ENCODE results near the gene MYEOV.

Gene MYEOV

GRCh38 chr11:69333149-69333710 is 39.3 kb downstream of the MYEOV start (continued):
- TF ChIP-seq ZNF398 (tag by site-specific recombination; IDR thresholded peaks at IDR 0.05) (no peak), ZNF24 (tag by site-specific recombination; IDR thresholded peaks at IDR 0.05) (no peak), MZF1 (tag by site-specific recombination; IDR thresholded peaks at IDR 0.05; ENCODE audit: borderline replicate concordance) (no peak), ZNF521 (tag by site-specific recombination; IDR thresholded peaks at IDR 0.05) (no peak), HOXA7 (CRISPR knock-in tag; IDR thresholded peaks at IDR 0.05; ENCODE audit: borderline replicate concordance) (no peak), KLF10 (tag by site-specific recombination; IDR thresholded peaks at IDR 0.05) (no peak), ZNF776 (tag by site-specific recombination; IDR thresholded peaks at IDR 0.05; ENCODE audit: borderline replicate concordance) (no peak), ZNF221 (tag by site-specific recombination; IDR thresholded peaks at IDR 0.05; ENCODE audit: borderline replicate concordance) (no peak), ZNF514 (tag by site-specific recombination; IDR thresholded peaks at IDR 0.05) (no peak), REPIN1 (tag by site-specific recombination; IDR thresholded peaks at IDR 0.05; ENCODE audit: low read depth) (no peak)

GRCh38 chr11:69333879-69334278 is 39.9 kb downstream of the MYEOV start:
- no peak for TF ChIP-seq ZNF529 (tag by site-specific recombination; IDR thresholded peaks at IDR 0.05; ENCODE audit: insufficient replicate concordance)
- no peak for TF ChIP-seq ZNF239 (tag by site-specific recombination; IDR thresholded peaks at IDR 0.05)
- no peak for TF ChIP-seq ZBTB20 (tag by site-specific recombination; IDR thresholded peaks at IDR 0.05)
- ChIA-PET CTCF (interaction anchor here (0.7 to 2.9 kb wide), 3 partner anchors 194 to 309 kb away, joined by 3 to 12 read pairs (median 4); no protein-coding TSS in a partner anchor), POLR2A (no interaction called here)
- H3K4me3 ChIP-seq (ENCODE audit: low read depth, low read length): no peak overlapping the region
- H3K4me1 ChIP-seq (ENCODE audit: control insufficient read depth, insufficient read depth, low read length): no peaks in the 10 kb centered on the region
- no peak overlapping the region for H3K27ac ChIP-seq (ENCODE audit: extremely low read depth, low read depth, low read length)
- no peaks in the 10 kb centered on the region for H3K9me3 ChIP-seq (ENCODE audit: control insufficient read depth, insufficient read depth, low read depth, low read length)
- no peaks in the 10 kb centered on the region for H3K36me3 ChIP-seq (ENCODE audit: control insufficient read depth in 2 of 2, insufficient read depth in 1 of 2, low read length in 2 of 2)

GRCh38 chr11:69335007-69335780 is 41.2 kb downstream of the MYEOV start:
- ChIA-PET CTCF (interaction anchor here (2.9 kb wide), 1 partner anchor 204 kb away, joined by 12 read pairs; no protein-coding TSS in a partner anchor), POLR2A (no interaction called here)

More at GRCh38 chr11:69335007-69335780, 41.2 kb downstream of the MYEOV start:
- Histone ChIP-seq H3K36me3 (ENCODE audit: control insufficient read depth in 2 of 2, insufficient read depth in 1 of 2, low read length in 2 of 2) (no peaks in the 10 kb centered on the region), H3K4me3 (ENCODE audit: low read depth, low read length) (no peak overlapping the region), H3K27ac (ENCODE audit: extremely low read depth, low read depth, low read length) (no peak overlapping the region), H3K9me3 (ENCODE audit: control insufficient read depth, insufficient read depth, low read depth, low read length) (no peaks in the 10 kb centered on the region), H3K4me1 (ENCODE audit: control insufficient read depth, insufficient read depth, low read length) (no peaks in the 10 kb centered on the region)
- no peak for TF ChIP-seq ZNF777 (tag by site-specific recombination; IDR thresholded peaks at IDR 0.05; ENCODE audit: borderline replicate concordance)
- TF ChIP-seq ZNF449 (tag by site-specific recombination; IDR thresholded peaks at IDR 0.05): no peak
- TF ChIP-seq PRDM2 (tag by site-specific recombination; IDR thresholded peaks at IDR 0.05; ENCODE audit: borderline replicate concordance): no peak
- no peak for TF ChIP-seq OSR2 (tag by site-specific recombination; IDR thresholded peaks at IDR 0.05)

Measured in HEK293 (cell line).